ENCODE data around the gene HELT. TPM values are rescaled to one million over a fixed set of nuclear protein-coding genes. Genes with fewer than 3 reads are reported as not detected.

HELT gene
- total RNA-seq, 6 experiments from 2014 or later: not detected

DNA sequence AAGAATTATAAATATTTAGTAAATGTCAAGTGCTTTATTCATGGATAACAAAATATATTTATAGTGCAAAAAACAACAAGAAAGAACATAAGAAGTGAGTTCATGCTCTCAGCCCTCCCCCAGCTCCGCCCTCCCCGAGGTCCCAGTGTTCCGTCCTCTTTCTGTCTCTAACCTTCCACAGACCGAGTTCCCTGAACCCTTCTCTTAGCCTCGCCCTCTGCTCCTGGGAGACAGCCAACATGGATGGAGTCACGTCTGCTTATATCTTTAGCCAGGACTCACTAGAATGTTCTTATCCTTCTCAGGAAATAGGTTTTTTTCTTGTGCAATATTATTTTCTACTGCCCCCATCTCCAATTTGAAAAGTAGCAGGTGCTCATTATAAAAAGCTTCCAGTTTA, 40.1 kb upstream of the HELT start:
- H3K36me3 Mint-ChIP-seq (ENCODE audit: low read depth): no peaks in the 10 kb centered on the region
- H3K27ac Mint-ChIP-seq: no peak overlapping the region
- peaks cover 25% of the 10 kb centered on the region for H3K27me3 Mint-ChIP-seq (ENCODE audit: insufficient read depth)
- H3K4me3 Mint-ChIP-seq: no peak overlapping the region
- no peak for DNase-seq
- H3K4me1 Mint-ChIP-seq (ENCODE audit: low read depth): no peaks in the 10 kb centered on the region
- TF ChIP-seq, protein P1, sequence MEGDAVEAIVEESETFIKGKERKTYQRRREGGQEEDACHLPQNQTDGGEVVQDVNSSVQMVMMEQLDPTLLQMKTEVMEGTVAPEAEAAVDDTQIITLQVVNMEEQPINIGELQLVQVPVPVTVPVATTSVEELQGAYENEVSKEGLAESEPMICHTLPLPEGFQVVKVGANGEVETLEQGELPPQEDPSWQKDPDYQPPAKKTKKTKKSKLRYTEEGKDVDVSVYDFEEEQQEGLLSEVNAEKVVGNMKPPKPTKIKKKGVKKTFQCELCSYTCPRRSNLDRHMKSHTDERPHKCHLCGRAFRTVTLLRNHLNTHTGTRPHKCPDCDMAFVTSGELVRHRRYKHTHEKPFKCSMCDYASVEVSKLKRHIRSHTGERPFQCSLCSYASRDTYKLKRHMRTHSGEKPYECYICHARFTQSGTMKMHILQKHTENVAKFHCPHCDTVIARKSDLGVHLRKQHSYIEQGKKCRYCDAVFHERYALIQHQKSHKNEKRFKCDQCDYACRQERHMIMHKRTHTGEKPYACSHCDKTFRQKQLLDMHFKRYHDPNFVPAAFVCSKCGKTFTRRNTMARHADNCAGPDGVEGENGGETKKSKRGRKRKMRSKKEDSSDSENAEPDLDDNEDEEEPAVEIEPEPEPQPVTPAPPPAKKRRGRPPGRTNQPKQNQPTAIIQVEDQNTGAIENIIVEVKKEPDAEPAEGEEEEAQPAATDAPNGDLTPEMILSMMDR (IDR thresholded peaks at IDR 0.05): no peak
- H3K9me3 Mint-ChIP-seq: no peaks in the 10 kb centered on the region

DNA sequence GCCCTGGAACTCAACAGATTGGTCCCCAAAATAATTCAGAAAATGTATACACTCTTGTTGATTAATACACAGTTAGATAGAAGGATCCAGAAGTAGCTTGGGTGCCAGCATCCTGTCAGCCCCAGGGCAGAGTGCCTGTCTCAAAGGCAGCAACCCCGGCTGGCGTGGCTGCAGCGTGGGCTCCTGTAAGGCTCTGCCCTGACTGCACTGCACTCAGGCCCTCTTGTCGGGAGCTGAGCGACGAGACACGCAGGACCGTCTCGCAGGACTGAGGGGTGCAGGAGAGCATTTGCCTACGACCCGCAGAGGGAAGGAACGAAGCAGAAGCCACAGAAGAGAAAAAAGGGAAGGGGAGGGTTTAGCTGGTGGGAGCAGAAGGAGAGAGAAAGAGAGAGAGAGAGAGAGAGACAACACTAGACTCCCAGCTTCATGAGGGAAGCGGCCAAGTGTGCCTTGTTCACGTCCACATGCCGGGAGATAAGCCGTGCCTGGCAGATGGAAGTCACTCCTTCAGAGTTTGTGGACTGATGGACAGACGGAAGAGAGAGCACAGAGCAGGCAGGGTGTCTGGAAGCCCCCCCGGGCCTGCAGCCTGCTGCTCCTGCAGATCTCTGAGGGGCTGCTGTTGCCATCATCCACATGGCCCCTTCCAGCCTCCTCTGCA, 38.7 kb upstream of the HELT start:
- DNase-seq: no peak
- Mint-ChIP-seq H3K27me3 (ENCODE audit: insufficient read depth) (peaks cover 26% of the 10 kb centered on the region), H3K36me3 (ENCODE audit: low read depth) (no peaks in the 10 kb centered on the region), H3K9me3 (no peaks in the 10 kb centered on the region), H3K4me1 (ENCODE audit: low read depth) (no peaks in the 10 kb centered on the region), H3K27ac (no peak overlapping the region), H3K4me3 (no peak overlapping the region)
- TF ChIP-seq, protein P1 (IDR thresholded peaks at IDR 0.05): no peak

DNA sequence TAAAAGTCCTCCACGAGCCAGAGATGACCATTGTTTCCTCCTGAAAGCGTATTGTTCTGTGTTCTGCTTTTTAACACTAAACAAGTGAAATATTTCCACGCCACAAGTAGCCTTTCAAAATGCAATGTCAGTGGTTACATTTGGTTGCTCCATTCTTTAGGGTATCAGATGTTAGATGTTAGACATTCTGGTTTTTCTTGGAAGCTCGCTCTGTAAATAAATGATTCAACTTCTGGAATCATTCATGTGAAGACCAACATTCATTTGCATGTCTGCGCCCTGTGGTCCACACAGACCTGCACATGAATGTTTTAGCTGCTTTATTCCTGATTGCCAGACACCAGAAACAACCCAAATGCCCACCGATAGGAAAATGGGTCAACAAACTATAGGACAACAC, 38.0 kb upstream of the HELT start:
- Mint-ChIP-seq H3K4me3 (no peak overlapping the region), H3K27ac (no peak overlapping the region), H3K36me3 (ENCODE audit: low read depth) (no peaks in the 10 kb centered on the region), H3K27me3 (ENCODE audit: insufficient read depth) (peaks cover 26% of the 10 kb centered on the region), H3K9me3 (no peaks in the 10 kb centered on the region), H3K4me1 (ENCODE audit: low read depth) (no peaks in the 10 kb centered on the region)
- DNase-seq: no peak
- TF ChIP-seq, protein P1 (IDR thresholded peaks at IDR 0.05): no peak

DNA sequence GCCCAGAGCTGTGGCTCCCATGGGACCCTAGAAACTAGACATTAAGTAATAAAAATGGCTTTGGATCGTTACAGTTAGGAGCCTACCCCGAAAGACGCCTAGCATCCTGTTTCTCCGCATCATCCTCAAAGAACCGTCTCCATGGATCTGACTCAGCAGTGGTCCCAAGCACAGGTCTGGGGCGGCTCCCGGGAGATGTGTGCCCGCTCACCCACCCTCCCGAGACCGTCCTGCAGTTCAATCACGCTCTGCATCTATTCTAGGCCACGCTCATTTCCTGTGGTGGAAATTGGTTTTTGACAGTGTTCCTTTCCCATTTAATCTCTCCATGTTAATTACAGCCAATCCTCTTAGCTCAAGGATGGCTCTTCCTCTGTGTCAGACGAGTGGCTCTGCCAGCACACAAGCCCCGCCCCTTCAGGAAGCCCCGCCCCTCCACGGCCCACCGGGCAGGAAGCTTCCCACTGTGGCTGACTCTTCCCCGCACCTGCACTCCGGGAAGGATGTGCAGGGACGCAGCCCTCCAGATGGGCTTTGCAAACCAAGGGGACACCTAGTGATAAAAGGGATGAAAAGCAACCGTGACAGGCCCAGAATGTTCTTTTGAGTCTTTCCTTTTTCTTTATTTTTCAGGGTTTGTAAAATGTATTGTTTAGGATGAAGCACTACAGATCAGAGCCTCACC, 34.5 kb upstream of the HELT start:
- DNase-seq: peak; percentile 36
- Mint-ChIP-seq H3K4me3 (no peak overlapping the region), H3K9me3 (no peaks in the 10 kb centered on the region), H3K4me1 (ENCODE audit: low read depth) (no peaks in the 10 kb centered on the region), H3K27ac (no peak overlapping the region), H3K27me3 (ENCODE audit: insufficient read depth) (peaks cover 25% of the 10 kb centered on the region), H3K36me3 (ENCODE audit: low read depth) (no peaks in the 10 kb centered on the region)
- TF ChIP-seq, protein P1 (IDR thresholded peaks at IDR 0.05): peak; percentile 66

DNA sequence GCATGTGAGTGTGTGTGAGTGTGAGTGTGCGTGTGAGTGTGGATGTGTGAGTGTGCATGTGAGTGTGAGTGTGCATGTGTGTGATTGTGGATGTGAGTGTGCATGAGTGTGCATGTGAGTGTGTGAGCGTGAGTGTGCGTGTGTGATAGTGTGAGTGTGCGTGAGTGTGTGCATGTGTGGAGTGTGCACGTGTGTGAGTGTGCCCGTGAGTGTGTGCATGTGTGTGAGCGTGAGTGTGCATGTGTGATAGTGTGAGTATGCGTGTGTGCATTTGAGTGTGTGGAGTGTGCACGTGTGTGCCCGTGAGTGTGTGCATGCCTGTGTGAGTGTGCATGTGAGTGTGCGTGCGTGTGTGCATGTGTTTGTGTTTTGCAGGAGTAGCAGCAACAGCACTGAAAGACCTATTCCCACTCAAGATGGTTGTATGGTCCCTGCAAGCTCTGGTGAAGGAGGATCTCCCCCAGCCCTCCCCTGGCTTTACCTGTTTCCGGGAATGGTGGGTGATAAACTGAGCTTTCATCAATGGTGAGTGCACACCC, 30.7 kb upstream of the HELT start:
- Mint-ChIP-seq H3K9me3 (no peaks in the 10 kb centered on the region), H3K4me1 (ENCODE audit: low read depth) (no peaks in the 10 kb centered on the region), H3K27me3 (ENCODE audit: insufficient read depth) (peaks cover 11% of the 10 kb centered on the region), H3K4me3 (no peak overlapping the region), H3K36me3 (ENCODE audit: low read depth) (no peaks in the 10 kb centered on the region), H3K27ac (no peak overlapping the region)
- DNase-seq: no peak
- TF ChIP-seq, protein P1 (IDR thresholded peaks at IDR 0.05): no peak
